Epithelial cell of esophagus (primary cell): ENCODE results near the gene CCM2.

Source experiments
- DNase-seq: peaks from one replicate; pipeline ENCODE4 v3.0.0; 2010; ENCODE audit warnings: low read depth
- H3K4me3 ChIP-seq: 2 replicates; pipeline ENCODE4 v1.5.1; 2011; ENCODE audit warnings: mild to moderate bottlenecking, low read length, control low read depth
- CTCF ChIP-seq: IDR thresholded peaks from 2 replicates; pipeline ENCODE4 v1.5.1; 2011; ENCODE audit warnings: low read depth, mild to moderate bottlenecking, low read length, control low read depth, inconsistent platforms; ENCODE audit not compliant: insufficient read depth; ENCODE audit errors: missing control alignments

The CCM2 gene

GRCh38 chr7:44965441-44965903 is 34.5 kb upstream of the CCM2 start:
- no peak overlapping the region for H3K4me3 ChIP-seq
- TF ChIP-seq CTCF, result no peak
- DNase-seq, result no peak

GRCh38 chr7:44965937-44966730 is 33.9 kb upstream of the CCM2 start:
- DNase-seq, result no peak
- TF ChIP-seq CTCF, result no peak
- no peak overlapping the region for H3K4me3 ChIP-seq

GRCh38 chr7:44966731-44967538 is 33.1 kb upstream of the CCM2 start:
- no peak for TF ChIP-seq CTCF
- DNase-seq, result no peak
- H3K4me3 ChIP-seq, result no peak overlapping the region

- no peak for TF ChIP-seq CTCF
- no peak for DNase-seq
- no peak overlapping the region for H3K4me3 ChIP-seq
Measured at GRCh38 chr7:44967571-44968446, 32.2 kb upstream of the CCM2 start.

- H3K4me3 ChIP-seq, result no peak overlapping the region
- no peak for TF ChIP-seq CTCF
- no peak for DNase-seq
Measured at GRCh38 chr7:44969049-44969700, 30.8 kb upstream of the CCM2 start.
